ENCODE data around the gene IRX4. TPM values are rescaled to one million over a fixed set of nuclear protein-coding genes. Genes with fewer than 3 reads are reported as not detected.
"Not testable (repeated sequence)": the region's sequence is repeated elsewhere in the genome, so short reads cannot be mapped to it uniquely, and the experiment has no call there.

Gene IRX4
- total RNA-seq, 2 experiments from 2014 or later: not detected

DNA sequence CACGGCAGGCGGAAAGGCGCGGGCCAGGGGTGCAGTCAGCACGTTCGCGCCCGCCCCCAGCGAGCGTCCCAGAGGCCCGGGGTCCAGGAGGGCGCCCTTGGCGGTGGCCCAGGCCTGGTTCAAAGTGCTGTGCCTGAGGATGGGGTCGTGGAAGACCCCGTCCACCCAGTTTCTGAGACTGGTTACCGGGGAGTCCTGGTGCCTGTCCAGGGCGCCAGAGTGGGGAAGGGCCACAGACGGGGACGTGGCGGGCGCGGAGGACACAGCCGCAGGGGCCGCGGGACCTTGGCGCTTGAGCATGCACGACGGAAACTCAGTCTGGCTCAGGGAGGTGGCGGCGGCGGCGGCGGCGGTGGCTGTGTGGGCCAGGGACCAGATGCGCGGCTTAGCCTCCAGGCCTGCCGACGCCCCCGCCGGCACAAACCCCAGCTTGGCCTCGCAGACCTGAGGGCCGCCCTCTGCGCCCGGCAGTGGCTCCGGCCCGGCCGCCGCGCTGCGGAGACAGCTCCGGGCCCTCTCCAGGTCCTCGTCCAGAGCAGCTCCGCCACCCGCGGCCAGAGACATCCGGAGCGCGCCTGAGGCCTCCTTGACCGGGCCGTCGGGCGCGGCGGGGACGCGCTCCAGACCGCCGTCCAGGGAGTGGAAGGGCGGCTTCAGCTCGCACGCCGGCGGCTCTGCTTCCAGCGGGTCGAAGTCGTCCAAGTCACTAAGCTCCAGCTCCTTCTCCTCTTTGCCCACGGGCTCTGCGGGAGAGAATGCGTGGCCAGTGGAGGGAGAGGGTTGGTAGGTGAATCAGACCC, 4.5 kb downstream of the IRX4 start:
- Mint-ChIP-seq H3K9me3 (no peaks in the 10 kb centered on the region), H3K36me3 (peaks cover 1% of the 10 kb centered on the region), H3K4me3 (no peak overlapping the region), H3K4me1 (ENCODE audit: low read depth) (peaks cover 7% of the 10 kb centered on the region), H3K27me3 (peaks cover 54% of the 10 kb centered on the region), H3K27ac (no peak overlapping the region)
- DNase-seq: no peak
- ChIA-PET CTCF (no interaction called here), POLR2A (no interaction called here)
- intact Hi-C loops (cut with micrococcal nuclease): no loop called here

DNA sequence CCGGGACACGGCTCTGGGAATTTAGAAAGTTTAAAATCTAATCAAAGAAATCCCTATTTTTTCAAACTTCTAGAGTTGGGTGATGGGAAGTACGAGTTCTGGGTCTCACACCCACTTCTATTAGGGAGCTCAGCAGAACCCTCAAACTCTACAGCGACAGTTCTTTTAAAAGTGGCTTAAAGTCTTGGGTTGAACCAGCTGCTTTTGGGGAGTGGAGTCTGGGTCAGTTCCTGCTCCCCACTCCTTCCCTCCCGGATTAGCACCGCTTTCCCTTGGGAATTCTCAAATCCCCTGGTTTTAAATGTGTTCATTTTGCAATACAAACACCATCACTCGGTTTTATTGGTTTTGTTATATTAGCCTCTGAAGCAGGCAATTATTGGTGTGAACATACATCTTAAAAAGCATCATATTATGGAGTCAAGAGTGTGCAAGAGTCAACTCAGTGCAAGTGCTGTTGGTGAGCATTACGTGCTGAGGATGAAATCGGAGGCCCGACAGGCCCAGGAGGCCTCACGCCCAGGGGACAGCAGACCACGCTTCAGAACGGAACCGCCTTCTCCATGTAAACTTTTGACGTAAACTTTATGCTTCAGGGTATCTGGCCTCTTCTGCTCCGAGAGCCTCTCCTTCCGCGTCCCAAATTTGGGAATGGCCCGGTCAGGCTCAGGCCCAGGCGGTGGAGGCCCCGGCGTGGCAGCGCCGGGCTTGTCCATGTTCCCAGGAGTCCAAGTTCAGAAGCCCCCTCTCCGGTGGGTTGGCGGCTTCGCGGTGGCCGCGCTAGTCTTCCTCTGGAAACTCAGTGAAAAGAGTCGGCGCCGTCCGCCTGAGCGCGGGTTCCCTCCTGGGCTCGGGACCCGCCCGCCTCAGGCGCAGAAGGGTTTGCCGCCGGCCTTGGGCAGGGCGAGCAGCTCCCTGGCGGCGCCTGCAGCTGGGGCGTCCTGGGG, 5.3 kb downstream of the IRX4 start:
- peaks cover 1% of the 10 kb centered on the region for H3K36me3 Mint-ChIP-seq
- H3K4me1 Mint-ChIP-seq (ENCODE audit: low read depth): peaks cover 7% of the 10 kb centered on the region
- H3K9me3 Mint-ChIP-seq: no peaks in the 10 kb centered on the region
- H3K4me3 Mint-ChIP-seq: no peak overlapping the region
- DNase-seq: no peak
- ChIA-PET CTCF (no interaction called here), POLR2A (no interaction called here)
- H3K27ac Mint-ChIP-seq: no peak overlapping the region
- intact Hi-C loops (cut with micrococcal nuclease): no loop called here
- peaks cover 59% of the 10 kb centered on the region for H3K27me3 Mint-ChIP-seq

DNA sequence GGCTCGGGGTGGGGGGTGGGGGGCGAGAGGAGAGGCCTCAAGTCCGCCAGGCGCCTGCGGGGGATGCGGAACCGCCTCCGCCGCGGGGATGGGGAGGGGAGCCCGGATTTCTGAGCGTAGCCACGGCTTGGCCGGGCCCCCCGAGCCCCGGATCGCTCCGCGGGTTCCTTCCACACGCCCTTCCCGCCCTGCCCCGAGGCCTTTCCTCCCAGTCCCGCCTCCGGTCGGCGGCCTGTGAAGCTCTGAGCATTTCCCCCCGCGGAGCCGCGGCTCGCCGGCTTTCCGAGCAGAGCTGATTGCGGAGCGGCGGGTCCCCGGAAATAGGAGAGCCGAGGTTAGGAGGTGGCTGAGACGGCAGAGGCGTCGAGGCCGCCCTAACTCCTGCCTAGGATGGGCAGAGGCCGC, 6.1 kb downstream of the IRX4 start:
- Mint-ChIP-seq H3K27me3 (peaks cover 62% of the 10 kb centered on the region), H3K9me3 (no peaks in the 10 kb centered on the region), H3K4me1 (ENCODE audit: low read depth) (peaks cover 7% of the 10 kb centered on the region), H3K27ac (no peak overlapping the region), H3K4me3 (no peak overlapping the region), H3K36me3 (peaks cover 1% of the 10 kb centered on the region)
- ChIA-PET CTCF (no interaction called here), POLR2A (no interaction called here)
- DNase-seq: peak; percentile 21
- intact Hi-C loops (cut with micrococcal nuclease): no loop called here

DNA sequence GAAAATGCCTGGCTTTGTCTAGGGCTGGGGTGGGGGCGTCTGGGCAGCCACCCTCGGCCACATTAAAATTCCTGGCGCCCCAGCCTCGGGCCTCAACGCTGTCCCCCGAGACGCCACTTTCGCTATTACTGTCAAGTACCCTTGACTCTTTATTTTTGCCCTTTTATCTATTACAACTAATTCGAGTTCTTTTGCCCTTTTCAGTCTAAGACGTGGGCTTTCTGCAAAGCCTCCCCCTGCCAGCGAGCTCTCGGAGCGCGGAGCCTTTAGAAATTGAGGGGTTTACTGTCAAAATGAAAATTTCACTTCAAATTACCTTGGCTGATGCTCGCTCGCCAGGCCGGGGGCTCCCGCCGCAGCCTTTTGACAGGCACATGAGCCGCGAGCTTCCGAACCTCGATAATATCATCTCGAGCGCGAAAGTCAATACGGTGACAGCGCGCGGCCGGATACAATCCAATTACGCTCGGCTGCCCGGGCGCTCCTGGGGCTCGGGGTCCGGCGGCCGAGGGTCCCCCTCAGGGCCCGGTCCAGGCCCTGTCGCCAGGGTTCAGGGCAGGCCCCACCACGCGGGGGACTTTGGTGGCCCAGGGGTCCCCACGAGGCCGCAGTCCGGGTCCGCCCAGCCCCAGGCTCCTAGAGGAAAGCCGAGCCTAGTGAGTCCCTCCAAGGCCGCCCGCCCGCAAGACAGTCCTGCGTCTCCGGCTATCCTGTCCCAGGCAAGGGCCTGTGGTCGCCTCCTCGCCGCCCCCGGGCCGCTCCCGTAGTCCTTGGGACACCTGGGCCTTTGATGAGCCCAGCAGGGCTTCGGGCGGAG, 6.7 kb downstream of the IRX4 start:
- Mint-ChIP-seq H3K9me3 (no peaks in the 10 kb centered on the region), H3K27ac (no peak overlapping the region), H3K4me1 (ENCODE audit: low read depth) (peaks cover 7% of the 10 kb centered on the region), H3K27me3 (peaks cover 58% of the 10 kb centered on the region), H3K36me3 (peaks cover 1% of the 10 kb centered on the region), H3K4me3 (no peak overlapping the region)
- ChIA-PET POLR2A (no interaction called here), CTCF (no interaction called here)
- DNase-seq: no peak
- intact Hi-C loops (cut with micrococcal nuclease): no loop called here

DNA sequence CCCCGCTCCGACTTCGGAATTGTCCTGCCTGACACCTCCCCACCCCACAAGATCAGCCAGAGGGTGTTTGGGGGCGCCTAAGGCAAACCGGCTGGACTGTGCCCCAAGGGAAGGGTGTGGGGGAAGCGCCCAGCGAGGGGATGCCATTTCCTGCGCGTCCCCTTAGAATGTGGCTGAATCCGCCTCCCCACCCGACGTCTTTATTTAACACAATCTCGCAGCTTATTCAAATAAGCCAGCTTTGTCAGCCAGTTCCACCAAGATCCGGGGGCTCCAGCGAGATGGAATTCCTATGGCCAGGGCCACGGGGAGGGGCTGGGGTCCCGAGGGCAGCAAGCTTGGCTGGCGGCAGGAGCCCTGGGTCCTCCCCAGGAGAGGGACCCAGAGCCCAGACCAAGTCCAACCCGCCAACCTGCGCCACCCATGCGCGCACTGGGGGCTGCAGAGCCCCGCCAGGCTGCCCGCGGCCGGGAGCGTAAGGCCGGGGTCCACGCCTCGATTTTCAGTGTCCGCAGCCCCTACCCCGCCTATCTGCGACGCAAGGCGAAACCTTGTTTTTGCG, 7.4 kb downstream of the IRX4 start:
- peaks cover 7% of the 10 kb centered on the region for H3K4me1 Mint-ChIP-seq (ENCODE audit: low read depth)
- no peak for DNase-seq
- CTCF ChIA-PET: no interaction called here
- no peak overlapping the region for H3K4me3 Mint-ChIP-seq
- H3K27ac Mint-ChIP-seq: no peak overlapping the region
- peaks cover 56% of the 10 kb centered on the region for H3K27me3 Mint-ChIP-seq
- intact Hi-C loops (cut with micrococcal nuclease): no loop called here
- POLR2A ChIA-PET: no interaction called here
- peaks cover 1% of the 10 kb centered on the region for H3K36me3 Mint-ChIP-seq
- H3K9me3 Mint-ChIP-seq: no peaks in the 10 kb centered on the region

DNA sequence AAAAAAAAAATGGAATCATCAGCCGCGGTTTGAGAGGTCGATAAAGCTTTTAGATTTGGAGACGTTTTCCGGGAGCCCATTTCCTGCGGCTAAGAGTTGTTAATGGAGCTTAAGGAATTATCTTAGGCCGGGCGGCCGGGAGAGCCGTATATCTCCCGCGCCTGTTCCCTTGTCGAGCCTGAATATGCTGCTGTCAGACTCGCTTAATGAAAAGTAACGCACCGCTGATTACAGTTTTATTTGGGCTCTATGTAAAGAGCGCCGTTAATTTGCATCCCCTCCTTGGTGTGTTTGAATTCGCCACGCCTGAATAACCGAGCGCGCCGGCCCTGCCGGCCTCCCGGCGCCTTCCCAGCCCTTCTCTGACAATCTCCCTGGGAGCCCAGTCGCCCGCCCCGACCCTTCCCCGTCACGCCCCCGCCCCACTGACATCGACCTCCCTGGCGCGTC, 7.9 kb downstream of the IRX4 start:
- Mint-ChIP-seq H3K4me3 (no peak overlapping the region), H3K27ac (no peak overlapping the region), H3K4me1 (ENCODE audit: low read depth) (peaks cover 7% of the 10 kb centered on the region), H3K36me3 (peaks cover 1% of the 10 kb centered on the region), H3K9me3 (no peaks in the 10 kb centered on the region), H3K27me3 (peaks cover 51% of the 10 kb centered on the region)
- DNase-seq: no peak
- ChIA-PET CTCF (no interaction called here), POLR2A (no interaction called here)
- intact Hi-C loops (cut with micrococcal nuclease): no loop called here

DNA sequence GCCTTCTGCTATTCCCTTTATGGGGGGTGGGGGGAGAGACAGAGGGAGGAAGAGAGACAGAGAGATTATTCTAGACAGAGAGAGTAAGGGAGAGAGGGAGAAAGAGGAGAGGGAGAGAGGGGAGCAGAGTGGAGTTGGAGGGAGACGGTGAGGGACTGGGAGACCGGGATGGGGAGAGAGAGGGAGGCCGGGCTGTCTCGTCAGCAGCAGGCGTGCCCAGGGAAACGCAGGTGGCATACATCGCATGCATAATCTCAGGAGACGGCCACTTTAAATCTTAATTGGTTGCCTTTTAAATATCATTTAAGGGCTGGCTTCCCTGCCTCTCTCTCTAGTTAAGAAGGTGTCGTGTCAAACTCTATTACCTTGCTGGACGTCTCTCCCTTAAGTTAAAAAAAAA, 8.4 kb downstream of the IRX4 start:
- H3K9me3 Mint-ChIP-seq: no peaks in the 10 kb centered on the region
- no peak overlapping the region for H3K27ac Mint-ChIP-seq
- H3K4me1 Mint-ChIP-seq (ENCODE audit: low read depth): peaks cover 4% of the 10 kb centered on the region
- ChIA-PET POLR2A (no interaction called here), CTCF (no interaction called here)
- DNase-seq: no peak
- intact Hi-C loops (cut with micrococcal nuclease): no loop called here
- no peak overlapping the region for H3K4me3 Mint-ChIP-seq
- no peaks in the 10 kb centered on the region for H3K36me3 Mint-ChIP-seq
- H3K27me3 Mint-ChIP-seq: peaks cover 46% of the 10 kb centered on the region

DNA sequence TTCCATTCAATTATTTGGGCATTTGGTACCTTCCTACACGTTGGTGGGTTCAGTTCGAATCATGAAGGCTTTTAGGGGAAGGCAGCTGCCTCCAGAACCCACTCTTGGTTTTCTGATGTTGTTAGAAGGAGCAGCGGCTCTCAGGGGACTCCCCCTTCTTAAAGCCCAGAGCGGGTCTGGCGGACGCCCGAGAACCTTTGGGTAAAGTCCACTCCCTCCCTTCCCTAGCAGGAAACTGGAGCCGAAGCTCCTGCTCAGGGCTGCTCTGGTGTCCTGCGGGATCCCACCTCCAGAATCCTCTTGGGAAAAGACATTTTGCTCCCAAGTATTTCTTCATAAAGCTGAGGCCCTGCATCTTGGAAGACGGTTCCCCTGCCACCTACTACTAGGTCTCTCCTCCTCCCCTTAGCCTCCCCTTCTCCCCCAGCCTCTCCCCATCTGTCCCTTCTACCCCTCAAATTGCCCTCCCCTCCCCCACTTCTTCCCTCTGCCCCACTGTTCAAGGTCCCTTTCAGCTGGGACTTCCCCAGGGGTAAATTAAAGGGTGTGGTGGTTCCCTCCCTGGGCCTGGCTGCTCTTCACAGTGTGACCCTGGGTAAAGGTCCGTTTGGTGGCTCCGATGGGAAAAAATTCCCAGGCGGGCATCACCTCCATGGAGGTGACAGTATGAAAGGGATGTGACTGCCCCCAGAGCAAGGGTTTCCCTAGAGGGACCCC, 9.3 kb downstream of the IRX4 start:
- CTCF ChIA-PET: no interaction called here
- Mint-ChIP-seq H3K27ac (no peak overlapping the region), H3K27me3 (peaks cover 41% of the 10 kb centered on the region), H3K36me3 (no peaks in the 10 kb centered on the region), H3K9me3 (no peaks in the 10 kb centered on the region), H3K4me3 (no peak overlapping the region), H3K4me1 (ENCODE audit: low read depth) (peaks cover 4% of the 10 kb centered on the region)
- intact Hi-C loops (cut with micrococcal nuclease): no loop called here
- DNase-seq: no peak
- POLR2A ChIA-PET: no interaction called here

DNA sequence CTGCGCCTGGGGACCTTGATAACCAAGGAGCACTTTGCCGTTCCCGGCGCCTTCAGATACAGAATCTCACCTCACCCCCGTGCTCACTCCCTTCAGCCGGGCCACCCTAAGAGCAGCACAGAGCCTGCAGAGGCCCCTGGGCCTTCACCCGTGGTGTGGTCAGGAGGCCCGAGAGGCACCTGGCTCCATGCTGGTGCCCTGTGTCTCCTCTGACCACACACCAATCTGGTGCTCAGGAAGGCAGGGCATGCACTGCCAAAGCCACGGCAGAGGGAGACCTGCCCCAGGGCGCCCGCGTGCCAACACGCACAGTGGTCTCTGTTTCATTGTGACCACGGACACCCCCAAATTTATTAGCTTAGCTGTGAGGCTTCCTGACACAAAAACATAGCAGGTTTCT, 11.3 kb downstream of the IRX4 start:
- Mint-ChIP-seq H3K36me3 (no peaks in the 10 kb centered on the region), H3K9me3 (no peaks in the 10 kb centered on the region), H3K4me1 (ENCODE audit: low read depth) (peaks cover 4% of the 10 kb centered on the region), H3K4me3 (no peak overlapping the region), H3K27ac (no peak overlapping the region), H3K27me3 (peaks cover 39% of the 10 kb centered on the region)
- ChIA-PET CTCF (no interaction called here), POLR2A (no interaction called here)
- no peak for DNase-seq
- intact Hi-C loops (cut with micrococcal nuclease): no loop called here

DNA sequence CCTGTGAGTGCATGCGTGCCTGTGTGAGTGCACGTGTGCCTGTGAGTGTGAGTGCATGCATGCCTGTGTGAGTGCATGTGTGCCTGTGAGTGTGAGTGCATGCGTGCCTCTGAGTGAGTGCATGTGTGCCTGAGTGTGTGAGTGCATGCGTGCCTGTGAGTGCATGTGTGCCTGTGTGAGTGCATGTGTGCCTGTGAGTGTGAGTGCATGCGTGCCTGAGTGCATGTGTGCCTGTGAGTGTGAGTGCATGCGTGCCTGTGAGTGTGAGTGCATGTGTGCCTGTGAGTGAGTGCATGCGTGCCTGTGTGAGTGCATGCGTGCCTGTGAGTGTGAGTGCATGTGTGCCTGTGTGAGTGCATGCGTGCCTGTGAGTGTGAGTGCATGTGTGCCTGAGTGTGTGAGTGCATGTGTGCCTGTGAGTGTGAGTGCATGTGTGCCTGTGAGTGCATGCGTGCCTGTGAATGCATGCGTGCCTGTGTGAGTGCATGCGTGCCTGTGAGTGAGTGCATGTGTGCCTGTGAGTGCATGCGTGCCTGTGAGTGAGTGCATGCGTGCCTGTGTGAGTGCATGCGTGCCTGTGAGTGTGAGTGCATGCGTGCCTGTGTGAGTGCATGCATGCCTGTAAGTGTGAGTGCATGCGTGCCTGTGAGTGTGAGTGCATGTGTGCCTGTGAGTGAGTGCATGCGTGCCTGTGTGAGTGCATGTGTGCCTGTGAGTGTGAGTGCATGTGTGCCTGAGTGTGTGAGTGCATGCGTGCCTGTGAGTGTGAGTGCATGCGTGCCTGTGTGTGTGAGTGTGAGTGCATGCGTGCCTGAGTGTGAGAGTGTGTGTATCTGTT, 12.1 kb downstream of the IRX4 start:
- CTCF ChIA-PET; POLR2A ChIA-PET; intact Hi-C loops (cut with micrococcal nuclease); DNase-seq; H3K27ac Mint-ChIP-seq; H3K9me3 Mint-ChIP-seq; H3K36me3 Mint-ChIP-seq; H3K4me1 Mint-ChIP-seq (ENCODE audit: low read depth); H3K4me3 Mint-ChIP-seq: not testable (repeated sequence)
- peaks cover 37% of the 10 kb centered on the region for H3K27me3 Mint-ChIP-seq

DNA sequence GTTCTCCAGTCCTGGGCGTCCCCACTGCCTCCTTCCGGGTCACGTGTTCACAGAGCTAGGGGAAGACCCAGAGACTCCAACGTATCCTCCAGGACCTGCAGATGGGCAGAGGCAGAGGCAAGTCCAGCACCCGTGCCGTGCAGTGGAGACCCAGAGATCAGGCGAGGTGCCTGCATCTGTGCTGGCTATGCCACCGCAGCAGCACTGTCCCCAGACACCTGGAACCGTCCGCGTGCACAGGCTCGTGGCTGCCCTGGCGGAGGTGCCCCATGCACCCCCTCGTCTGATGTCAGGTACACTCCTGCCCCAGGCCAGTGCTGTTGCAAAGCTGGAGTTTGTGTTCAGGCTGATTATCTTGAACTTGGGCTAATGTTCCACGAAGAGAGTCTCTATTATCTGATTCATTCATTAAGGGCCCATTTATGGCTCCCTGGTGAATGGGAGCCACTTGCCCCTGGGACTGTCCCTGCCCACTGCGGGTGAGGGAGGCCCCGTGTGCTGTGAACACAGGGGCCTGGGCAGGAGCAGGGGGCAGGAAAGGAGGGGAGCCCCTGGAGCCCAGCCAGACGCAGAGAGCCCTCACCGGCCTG, 13.7 kb downstream of the IRX4 start:
- ChIA-PET POLR2A (no interaction called here), CTCF (no interaction called here)
- H3K4me1 Mint-ChIP-seq (ENCODE audit: low read depth): no peaks in the 10 kb centered on the region
- H3K4me3 Mint-ChIP-seq: no peak overlapping the region
- no peak for DNase-seq
- no peak overlapping the region for H3K27ac Mint-ChIP-seq
- H3K9me3 Mint-ChIP-seq: no peaks in the 10 kb centered on the region
- H3K27me3 Mint-ChIP-seq: peaks cover 35% of the 10 kb centered on the region
- H3K36me3 Mint-ChIP-seq: no peaks in the 10 kb centered on the region
- intact Hi-C loops (cut with micrococcal nuclease): no loop called here
